SW 1271 (cell line): ENCODE results near the gene CCDC142.

ENCODE experiments used
- DNase-seq, 2 experiments: peaks; one replicate each; lab custom pipeline; 2025; lab: John Stamatoyannopoulos, UW

CCDC142 gene

GRCh38 chr2:74514368-74515270 lies 31.8 kb upstream of the CCDC142 start, which contains the start of gene TLX2:
TLX2 (plus strand) TSS chr2:74514450; CDS start chr2:74514807, 357 bp downstream.
- no peak for DNase-seq

DNA sequence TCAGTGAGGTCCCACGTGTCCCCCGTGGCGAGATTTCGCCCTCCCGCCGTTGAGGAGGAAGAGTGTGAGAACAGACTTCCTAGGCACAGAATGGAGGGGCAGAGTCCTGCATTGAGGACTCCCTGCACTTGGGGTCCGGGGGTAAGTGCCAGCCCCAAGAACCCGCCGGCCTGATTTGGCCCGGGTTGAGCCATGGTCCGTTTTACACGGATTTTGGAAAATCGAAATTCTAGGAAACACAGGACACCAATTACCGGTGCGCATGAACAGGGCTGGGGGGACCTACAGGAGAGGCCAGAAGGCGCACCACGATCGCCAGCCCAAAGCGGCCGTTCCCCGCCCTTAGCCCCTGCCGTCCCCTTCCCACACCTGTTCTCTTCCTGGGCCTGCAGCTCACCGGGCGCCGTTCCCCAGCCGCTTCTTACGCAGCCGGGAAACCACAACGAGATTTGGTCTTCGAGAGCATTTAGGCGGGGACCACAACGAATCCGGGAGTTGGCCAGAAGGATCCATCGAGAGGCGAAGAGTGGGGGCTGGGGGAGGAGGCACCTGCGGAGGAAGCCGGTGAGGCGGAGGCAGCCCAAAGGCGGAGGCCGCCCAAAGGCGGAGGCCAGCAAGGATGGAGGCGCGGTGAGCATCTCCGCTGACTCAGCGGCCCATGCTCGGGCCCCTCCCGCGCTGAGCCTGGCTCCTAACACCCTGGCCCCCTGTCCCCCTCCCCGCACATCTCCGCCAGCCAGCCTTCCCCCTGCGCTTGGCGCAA lies 31.0 kb upstream of the CCDC142 start:
- DNase-seq, result no peak

DNA sequence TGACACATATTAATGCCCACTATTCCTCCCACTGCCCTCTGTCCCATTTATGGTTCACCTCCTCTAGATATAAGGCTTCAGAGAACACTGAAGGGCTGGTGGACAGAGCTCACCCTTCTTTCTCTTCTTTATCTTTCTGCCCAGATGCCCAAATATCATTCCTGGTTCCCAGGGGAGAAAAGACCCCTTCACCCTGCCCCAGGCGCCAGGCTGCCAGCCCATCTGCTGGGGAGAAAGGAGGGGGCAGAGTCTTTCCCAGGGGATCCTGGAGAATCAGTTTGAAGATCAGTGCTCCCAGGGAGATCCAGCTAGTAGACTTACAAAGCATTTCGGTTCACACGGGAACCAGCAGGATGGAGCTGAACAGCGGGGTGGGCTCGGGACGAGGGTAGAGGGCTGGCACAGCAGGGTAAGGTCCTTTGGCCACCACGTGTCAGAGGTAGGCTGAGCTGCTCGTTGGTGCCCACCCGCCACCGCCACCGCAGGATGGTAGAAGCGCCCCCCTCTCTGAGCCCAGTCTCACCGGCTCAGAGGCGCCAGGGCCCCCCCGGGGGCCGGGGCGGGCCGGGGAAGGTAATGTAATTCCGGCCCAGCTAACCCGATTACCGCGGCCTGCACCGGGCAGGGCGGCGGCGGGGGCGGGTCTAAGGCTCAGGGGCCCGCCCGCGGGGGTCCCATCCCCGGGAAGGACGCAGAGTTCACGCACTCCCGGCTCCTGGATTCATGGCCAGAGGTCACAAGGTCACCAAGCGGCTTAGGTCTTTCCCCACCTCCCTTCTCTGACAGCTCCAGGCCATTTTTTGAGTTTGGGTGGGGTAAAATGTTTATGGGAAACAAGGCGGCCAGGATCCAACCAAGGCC lies 30.2 kb upstream of the CCDC142 start:
- no peak for DNase-seq

DNA sequence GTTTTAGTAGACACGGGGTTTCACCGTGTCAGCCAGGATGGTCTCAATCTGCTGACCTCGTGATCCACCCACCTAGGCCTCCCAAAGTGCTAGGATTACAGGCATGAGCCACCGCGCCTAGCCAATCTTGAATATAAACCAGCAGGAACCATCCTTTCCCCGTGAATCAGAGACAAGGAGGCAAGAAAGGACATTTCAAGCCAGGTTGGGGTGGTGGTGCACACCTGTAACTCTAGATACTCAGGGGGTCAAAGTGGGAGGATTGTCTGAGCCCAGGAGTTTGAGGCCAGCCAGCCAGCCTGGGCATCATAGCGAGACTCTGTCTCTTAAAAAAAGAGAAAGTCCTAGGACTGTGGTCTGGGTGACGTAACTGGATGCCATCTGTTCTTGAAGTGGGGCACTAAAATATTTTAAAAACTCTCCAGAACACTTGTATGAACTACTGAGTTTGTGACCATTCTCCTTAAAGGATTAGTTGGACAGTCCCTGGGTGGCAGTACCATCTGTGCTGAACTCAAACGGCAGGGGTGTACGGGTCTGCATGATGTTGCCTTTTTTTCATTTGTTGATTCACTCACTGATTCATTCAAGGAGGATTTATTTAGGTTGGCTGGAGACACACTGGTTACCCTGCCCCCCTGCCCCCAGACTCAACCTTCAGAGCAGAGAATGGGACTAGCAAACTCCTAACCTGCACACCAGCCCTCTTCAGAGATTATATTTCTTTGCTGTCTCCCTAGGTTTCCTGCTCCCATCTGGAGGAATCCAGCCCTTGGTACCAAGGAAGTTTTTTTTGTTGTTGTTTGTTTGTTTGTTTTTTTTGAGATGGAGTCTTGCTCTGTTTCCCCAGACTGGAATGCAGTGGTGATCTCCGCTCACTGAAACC lies 28.5 kb upstream of the CCDC142 start:
- DNase-seq, result no peak

GRCh38 chr2:74510272-74510671 lies 27.5 kb upstream of the CCDC142 start:
- DNase-seq, result no peak

- DNase-seq, result no peak
These were observed 25.2 kb upstream of the CCDC142 start for GRCh38 chr2:74507926-74508520.

GRCh38 chr2:74507145-74507925 lies 24.5 kb upstream of the CCDC142 start, which contains the start of gene PCGF1:
PCGF1 (minus strand) TSS chr2:74507695; CDS start chr2:74507668, 27 bp downstream.
- DNase-seq, result peak; percentile 91 to 95

GRCh38 chr2:74505448-74506246 lies 22.8 kb upstream of the CCDC142 start:
- DNase-seq, result no peak

GRCh38 chr2:74504591-74504990 lies 21.8 kb upstream of the CCDC142 start:
- DNase-seq, result no peak

DNA sequence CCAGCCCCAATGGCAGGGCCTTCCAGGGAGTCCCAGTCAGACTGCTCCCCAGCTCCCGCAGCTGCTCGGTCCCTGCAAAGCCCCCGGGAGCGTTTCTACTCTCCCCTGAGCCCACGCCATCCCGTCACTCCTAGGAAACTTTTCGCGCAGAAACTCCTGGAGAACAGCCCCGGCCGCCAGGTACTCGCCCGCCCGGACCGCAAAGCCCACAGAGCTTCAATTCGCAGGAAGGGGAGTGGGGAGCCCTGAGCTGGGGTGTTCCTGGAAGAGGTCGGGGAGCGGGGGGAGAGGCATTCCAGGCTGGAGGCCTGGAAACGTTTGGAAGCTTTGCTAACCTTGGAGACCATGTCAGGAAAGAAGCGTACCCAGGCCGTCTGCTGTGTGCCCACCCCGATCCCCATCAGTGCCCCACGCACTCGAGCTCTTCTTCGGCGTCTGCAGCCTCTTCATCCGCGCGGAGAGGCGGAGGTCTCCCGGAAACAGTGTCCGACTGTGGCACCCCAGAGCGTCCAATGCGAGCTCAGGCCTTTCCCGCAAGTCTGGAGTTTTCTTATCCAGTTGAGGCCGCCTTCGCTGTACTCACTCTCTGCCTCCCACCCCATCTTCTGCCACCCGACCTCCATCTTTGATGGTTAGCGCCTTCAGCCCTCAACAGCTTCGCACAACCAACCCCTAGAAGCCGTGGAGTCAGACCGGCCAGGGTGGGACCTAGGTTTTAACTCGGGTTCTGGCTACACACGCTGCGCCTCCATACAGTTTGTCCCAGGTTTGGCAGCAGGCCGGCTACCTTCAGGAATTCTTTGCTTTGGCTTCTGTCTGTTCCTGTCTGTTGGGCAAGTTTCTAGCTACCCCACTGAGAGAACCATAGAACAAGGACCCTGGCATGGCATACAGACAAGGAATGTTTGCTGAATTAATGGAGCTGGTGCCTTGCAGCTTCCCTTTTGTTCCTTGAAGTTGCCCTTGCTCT lies 21.0 kb upstream of the CCDC142 start:
- DNase-seq, result no peak

- DNase-seq, result peak; percentile 75 to 79
These were observed 20.1 kb upstream of the CCDC142 start for GRCh38 chr2:74502720-74503505.

- DNase-seq, result no peak
These were observed 19.4 kb upstream of the CCDC142 start for GRCh38 chr2:74502147-74502719.

DNA sequence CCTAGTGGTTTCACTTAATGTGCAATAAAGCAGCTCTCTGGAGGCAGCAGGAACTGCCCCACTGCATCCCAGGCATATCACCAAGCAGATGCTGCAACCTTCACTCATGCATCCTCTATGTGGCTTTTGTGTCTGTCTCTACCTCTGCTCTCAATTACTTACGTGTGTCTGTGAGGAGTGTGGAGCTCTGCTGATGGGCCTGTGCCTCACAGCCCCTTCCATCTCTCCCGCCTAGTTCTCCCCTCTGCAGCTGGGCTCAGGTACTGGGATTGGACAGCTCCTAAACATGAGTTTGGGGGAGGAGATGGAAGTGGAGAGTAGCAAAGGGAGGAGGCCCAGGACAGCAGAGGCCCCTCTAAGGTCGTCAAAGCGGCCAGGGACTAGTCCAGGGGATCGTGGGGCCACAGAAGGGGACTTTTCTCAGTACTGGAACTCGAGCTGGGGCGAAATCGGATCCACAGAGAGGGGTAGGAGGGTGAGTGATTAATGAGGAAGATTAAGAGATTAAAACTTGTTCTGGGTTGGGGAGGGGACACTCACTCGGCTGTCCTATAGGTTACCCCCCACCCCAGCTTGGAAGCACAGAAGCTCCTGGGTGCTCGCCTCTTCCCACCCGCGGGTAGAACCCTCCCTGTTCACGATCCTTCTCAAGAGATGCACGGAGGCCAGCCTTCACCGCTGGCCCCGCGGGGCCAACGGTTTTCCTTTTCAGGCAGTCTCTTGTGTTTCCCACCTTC lies 18.7 kb upstream of the CCDC142 start:
- DNase-seq, result no peak

- DNase-seq, result no peak
These were observed 17.8 kb upstream of the CCDC142 start for GRCh38 chr2:74500578-74500946.

DNA sequence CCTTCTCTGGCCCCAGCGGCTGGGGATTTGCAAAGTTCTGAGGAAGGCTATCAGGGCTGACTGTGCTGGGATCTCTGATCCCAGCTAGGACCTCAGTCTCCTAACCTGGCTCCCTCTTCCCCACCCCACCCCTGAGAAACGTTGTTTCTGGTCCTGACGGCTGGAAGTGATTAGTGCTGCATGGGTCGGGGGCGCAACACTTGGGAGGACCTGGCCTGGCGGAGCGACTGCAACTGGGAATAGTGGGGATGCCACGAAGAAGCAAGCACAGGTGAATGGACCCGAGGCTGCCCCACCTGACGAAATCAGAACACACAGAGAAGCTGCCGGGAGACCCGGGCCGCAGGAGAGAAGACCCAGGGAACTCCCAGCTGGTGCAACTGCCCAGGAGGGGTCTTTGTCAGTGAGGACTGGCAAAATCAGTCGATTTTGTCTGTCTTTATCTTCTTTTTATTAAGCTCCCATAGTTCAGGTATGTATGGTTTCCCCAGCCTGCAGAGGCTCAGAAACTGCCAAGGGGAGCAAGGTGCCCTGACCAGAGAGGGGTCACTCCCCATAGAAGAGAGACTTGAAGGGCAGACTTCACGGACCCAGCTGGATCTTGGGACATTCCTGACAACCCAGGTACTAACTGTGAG lies 17.3 kb upstream of the CCDC142 start:
- no peak for DNase-seq
